Testis (tissue), 2 donors: ENCODE data around the gene ACOX3.

Experiments
- POLR2A ChIP-seq: fragments of 450-650 bp; IDR thresholded peaks from one replicate; pipeline ENCODE4 v1.6.1; 2017; ENCODE audit warnings: antibody characterized with exemption, mild to moderate bottlenecking, moderate library complexity
- TF ChIP-seq, protein P1 (sequence below), 3 experiments: fragments of 450-650 bp in 2 of 3; fragments of 200-600 bp in 1 of 3; sonication (generic) in 1 of 3; IDR thresholded peaks; one replicate each; pipeline ENCODE4 v1.5.1; 2016 to 2019; ENCODE audit warnings: antibody characterized with exemption in 3 of 3, mild to moderate bottlenecking in 2 of 3, moderate library complexity in 1 of 3

DNA sequence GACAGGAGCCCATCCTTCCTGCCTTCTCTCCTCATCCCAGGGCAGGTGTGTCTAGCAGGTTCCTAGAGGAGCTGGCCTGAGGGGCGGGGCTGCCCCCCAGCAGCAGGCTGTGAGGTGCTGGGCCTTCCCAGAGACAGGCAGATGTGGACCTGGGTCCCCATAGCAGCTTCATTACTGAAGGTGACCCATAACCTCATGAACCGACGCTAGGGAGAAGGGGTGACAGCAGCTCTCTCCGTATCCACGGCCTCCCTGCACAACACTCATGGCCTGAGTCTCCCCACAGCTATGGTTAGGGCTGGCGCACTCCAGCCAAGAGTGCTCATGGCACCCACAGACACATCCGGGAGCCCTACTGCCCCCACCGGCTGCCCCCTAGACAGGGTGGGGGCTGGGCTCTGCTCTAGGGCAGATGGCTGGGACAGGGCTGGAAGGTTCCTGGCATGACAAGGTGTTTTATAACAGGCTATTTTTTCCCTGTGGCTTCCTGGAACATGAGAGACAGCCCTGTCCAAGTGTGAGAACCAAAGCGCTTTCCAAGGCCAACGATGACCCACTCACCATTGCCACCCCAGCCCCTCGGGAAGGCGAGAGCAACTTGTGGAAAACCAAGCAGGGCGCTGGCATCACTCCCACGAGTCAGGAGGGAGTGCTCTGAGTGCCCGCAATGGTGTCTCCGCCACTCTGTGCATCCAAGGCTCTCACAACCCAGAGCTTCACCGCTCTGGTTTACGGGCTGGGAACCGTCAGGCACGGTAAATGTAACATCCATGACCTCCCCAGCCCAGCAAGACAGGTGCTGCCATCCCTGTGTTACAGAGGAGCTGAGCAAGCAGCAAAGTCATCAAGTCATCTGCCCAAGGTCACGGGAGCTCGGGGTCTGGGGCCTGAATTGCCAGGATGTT is 59.8 kb downstream of the ACOX3 start:
- TF ChIP-seq, protein P1, sequence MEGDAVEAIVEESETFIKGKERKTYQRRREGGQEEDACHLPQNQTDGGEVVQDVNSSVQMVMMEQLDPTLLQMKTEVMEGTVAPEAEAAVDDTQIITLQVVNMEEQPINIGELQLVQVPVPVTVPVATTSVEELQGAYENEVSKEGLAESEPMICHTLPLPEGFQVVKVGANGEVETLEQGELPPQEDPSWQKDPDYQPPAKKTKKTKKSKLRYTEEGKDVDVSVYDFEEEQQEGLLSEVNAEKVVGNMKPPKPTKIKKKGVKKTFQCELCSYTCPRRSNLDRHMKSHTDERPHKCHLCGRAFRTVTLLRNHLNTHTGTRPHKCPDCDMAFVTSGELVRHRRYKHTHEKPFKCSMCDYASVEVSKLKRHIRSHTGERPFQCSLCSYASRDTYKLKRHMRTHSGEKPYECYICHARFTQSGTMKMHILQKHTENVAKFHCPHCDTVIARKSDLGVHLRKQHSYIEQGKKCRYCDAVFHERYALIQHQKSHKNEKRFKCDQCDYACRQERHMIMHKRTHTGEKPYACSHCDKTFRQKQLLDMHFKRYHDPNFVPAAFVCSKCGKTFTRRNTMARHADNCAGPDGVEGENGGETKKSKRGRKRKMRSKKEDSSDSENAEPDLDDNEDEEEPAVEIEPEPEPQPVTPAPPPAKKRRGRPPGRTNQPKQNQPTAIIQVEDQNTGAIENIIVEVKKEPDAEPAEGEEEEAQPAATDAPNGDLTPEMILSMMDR (IDR thresholded peaks at IDR 0.05): no peak
- TF ChIP-seq POLR2A: no peak
